Esophagus squamous epithelium (tissue), 4 donors: ENCODE measurements around the gene HSD17B7.

ENCODE experiments used
- CTCF ChIP-seq, 6 experiments: fragments of 450-650 bp in 4 of 6; fragments of 200-600 bp in 2 of 6; sonication (generic) in 2 of 6; IDR thresholded peaks; one replicate each; pipeline ENCODE4 v1.5.1; 2016 to 2019; ENCODE audit warnings: antibody characterized with exemption in 6 of 6, mild to moderate bottlenecking in 4 of 6, moderate library complexity in 4 of 6
- POLR2A ChIP-seq, 4 donors: fragments of 450-650 bp; IDR thresholded peaks; one replicate each; pipeline ENCODE4 v1.6.1; 2017; ENCODE audit warnings: antibody characterized with exemption in 4 of 4, mild to moderate bottlenecking in 4 of 4, moderate library complexity in 3 of 4

GRCh38 chr1:162822391-162823200 is 32.1 kb downstream of the HSD17B7 start:
- TF ChIP-seq CTCF (IDR thresholded peaks at IDR 0.05) (no peak), POLR2A (IDR thresholded peaks at IDR 0.05) (no peak)
